GM18519 (cell line): ENCODE results near the gene FAM117A.

Experiments
- ATAC-seq: cut with Tn5 transposase; IDR thresholded peaks from one replicate; pipeline ENCODE4 v1.9.1; 2021; ENCODE audit warnings: mild to moderate bottlenecking, moderate library complexity; ENCODE audit not compliant: unreplicated experiment, low FRiP score

FAM117A gene, protein sequence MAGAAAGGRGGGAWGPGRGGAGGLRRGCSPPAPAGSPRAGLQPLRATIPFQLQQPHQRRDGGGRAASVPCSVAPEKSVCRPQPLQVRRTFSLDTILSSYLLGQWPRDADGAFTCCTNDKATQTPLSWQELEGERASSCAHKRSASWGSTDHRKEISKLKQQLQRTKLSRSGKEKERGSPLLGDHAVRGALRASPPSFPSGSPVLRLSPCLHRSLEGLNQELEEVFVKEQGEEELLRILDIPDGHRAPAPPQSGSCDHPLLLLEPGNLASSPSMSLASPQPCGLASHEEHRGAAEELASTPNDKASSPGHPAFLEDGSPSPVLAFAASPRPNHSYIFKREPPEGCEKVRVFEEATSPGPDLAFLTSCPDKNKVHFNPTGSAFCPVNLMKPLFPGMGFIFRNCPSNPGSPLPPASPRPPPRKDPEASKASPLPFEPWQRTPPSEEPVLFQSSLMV

GRCh38 chr17:49763735-49764558 lies at the start of gene FAM117A:
TSS of gene FAM117A (minus strand) at chr17:49764131. CDS start at chr17:49764087, 44 bp downstream.
- peak; percentile 81 for ATAC-seq

- ATAC-seq: no peak
Measured at GRCh38 chr17:49809056-49809455, 45.1 kb upstream of the FAM117A start.

DNA sequence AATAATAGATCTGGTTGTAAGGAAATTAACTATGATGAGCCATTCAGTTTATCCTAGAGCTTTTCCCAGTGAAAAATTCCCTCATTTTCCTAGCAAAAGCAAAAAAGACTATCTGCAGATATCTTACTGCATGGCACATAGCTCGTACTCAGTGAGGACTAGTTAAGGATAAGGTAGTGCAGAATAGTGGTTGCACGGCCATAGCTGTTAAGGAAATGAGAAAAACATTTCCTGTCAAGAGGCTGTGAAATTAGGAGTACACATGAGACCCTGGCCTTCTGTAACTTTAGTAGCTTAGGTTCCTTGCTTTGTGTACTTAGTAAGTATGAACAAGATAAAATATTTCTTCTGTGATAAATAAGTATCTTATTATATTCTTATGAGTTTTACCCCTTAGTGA lies 34.8 kb upstream of the FAM117A start:
- no peak for ATAC-seq

DNA sequence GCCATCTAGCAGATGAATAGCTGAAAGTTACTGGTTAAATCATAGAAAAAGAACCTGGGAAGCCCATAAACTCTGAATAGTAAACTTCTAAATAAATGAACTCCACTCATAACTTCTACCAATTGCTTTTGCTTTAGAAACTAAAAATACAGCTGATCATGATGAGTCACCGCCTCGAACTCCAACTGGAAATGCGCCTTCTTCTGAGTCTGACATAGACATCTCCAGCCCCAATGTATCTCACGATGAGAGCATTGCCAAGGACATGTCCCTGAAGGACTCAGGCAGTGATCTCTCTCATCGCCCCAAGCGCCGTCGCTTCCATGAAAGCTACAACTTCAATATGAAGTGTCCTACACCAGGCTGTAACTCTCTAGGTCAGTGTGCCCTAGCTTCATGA lies 34.3 kb upstream of the FAM117A start:
- no peak for ATAC-seq

GRCh38 chr17:49795372-49795771 lies 31.4 kb upstream of the FAM117A start:
- ATAC-seq: no peak

GRCh38 chr17:49793309-49793708 lies 29.4 kb upstream of the FAM117A start:
- ATAC-seq: no peak

DNA sequence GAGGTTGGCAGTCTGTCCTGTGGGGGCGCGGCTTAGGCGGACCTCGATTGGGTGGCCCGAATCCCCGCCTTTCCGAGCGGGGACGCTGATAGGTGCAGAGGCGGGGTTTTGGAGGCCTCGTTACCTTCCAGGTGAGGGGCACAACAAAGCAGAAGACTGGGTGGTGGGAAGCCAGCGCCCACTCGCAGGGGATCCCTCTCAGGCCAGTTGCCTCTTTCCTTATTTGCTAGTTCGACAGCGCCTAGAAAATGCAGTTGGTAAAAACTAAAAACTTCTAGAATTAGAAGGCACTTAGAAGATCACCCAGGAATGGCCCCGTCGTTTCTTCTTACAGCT lies 25.3 kb upstream of the FAM117A start:
- peak; percentile 85 for ATAC-seq

GRCh38 chr17:49788478-49789242 lies 24.7 kb upstream of the FAM117A start, which contains the start of gene KAT7:
TSS of gene KAT7 (plus strand) at chr17:49788681. CDS start at chr17:49788835, 154 bp downstream.
- peak; percentile 39 for ATAC-seq

DNA sequence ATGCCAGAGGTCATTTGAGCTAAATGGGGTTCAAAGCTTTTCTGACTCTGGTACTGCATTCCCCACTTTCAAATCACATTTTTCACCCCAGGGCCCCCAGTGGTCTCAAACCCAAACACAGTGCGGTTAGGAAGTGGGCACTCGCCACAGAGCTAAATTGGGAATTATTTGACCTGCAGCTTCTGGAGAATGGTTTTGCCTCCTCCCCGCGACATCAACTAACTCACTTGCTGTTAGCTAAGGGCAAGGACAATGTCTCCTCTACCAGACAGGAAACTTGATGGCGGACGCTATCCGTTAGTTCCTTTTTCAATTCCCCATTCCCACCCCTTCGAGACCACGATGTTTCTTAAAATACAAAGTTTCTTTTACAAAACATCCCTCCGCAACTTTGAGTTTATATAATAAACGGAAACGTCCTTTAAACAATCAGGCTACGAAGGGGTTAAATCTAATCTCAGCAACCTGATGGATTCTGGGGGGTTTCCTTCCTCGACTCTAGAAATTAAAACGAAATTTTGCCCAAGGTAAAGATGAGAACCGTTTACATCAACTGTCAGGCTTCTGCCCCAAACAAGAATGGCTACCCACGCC lies 24.1 kb upstream of the FAM117A start:
- no peak for ATAC-seq

- no peak for ATAC-seq
Measured at GRCh38 chr17:49784636-49785035, 20.7 kb upstream of the FAM117A start.

- no peak for ATAC-seq
Measured at GRCh38 chr17:49783791-49784190, 19.9 kb upstream of the FAM117A start.

GRCh38 chr17:49783071-49783715 lies 19.3 kb upstream of the FAM117A start:
- no peak for ATAC-seq

- ATAC-seq: no peak
Measured at GRCh38 chr17:49779739-49780231, 15.9 kb upstream of the FAM117A start.

DNA sequence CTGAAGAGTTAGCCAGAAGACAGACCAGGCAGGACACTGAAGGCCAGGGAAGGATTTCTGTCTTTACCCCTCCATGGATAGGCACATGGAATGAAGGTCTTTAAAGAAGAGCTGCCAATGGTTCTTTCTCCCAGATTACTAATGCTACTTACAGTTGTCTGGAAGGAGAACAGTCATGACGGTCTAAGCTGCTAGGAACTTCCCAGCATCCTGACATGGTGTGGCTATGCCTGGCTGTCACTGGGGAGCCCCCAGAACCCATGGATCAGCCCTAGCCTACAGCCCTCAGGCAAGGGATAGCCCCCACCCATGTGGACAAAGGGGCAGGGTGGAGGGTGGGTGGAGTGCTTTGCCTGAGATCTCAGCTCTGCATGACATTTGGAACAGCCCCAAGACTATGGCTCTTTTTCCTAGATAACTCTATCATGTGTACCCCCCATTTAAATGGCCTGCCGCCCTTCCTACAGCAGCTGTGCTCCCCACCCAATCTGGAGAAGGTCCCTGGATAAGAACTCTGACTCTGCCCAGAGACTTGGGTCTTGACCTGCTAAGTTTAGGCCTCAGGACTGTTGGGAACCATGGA lies 15.3 kb upstream of the FAM117A start:
- no peak for ATAC-seq

- ATAC-seq: no peak
Measured at GRCh38 chr17:49777563-49777962, 13.6 kb upstream of the FAM117A start.

DNA sequence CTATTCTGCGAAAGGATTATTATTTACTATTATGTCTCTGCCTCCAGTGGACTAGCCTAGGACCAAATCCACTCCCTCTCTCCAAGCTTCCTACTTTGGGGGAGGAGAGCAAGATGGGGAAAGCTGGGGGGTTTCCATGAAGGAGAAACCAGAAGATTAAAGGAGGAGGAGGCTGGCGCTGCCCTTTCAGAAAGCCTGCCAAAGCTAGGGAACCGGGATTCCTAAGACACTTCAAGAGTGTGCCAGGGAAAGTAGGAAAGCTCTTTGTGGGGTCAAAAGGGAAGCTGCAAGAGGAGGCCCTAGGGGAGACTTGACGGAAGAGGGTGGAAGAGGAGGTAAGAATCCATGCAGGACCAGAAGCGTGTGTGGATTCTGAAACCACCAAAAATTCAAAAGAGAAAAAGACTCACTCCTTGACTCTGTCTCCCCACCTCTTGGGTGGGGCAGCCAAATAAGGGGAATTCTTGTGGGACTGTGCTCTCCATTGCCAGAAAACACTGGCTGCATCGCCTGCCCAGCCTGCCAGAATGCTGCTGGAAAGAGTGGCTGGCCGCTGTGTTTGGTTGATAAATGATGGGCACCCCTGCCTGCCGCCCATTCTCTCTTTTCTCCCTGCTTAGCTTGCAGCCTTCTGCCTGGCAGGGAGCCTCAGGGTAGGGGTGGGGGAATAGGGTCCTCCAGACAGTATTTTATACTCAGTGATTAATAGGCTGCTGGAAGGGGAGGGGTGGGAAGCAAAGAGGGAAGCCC lies 12.8 kb upstream of the FAM117A start:
- no peak for ATAC-seq

GRCh38 chr17:49775546-49776260 lies 11.8 kb upstream of the FAM117A start:
- ATAC-seq: no peak

GRCh38 chr17:49766918-49767530 lies 3.1 kb upstream of the FAM117A start:
- no peak for ATAC-seq
